H1 (cell line): ENCODE results near the gene STARD13. TPM values are rescaled to one million over a fixed set of nuclear protein-coding genes. Genes with fewer than 3 reads are reported as not detected.

Experiments
- CTCF ChIA-PET: fragments of 300-600 bp; sonication (Branson Sonifier 250); formaldehyde crosslinking; loops from one replicate; lab custom pipeline; 2021; ENCODE audit not compliant: partially characterized antibody; lab: Charles Lee
- POLR2A ChIA-PET: fragments of 300-600 bp; sonication (Branson Sonifier 250); formaldehyde crosslinking; loops from one replicate; lab custom pipeline; 2021; ENCODE audit warnings: inconsistent platforms; ENCODE audit not compliant: partially characterized antibody; lab: Charles Lee
- DNase-seq, 2 experiments: peaks; one replicate each; pipeline versions ENCODE4 v3.0.0 to v3.0.0-alpha.2; 2010 to 2022; ENCODE audit warnings: low spot score in 2 of 2, low read depth in 1 of 2, mixed read lengths in 1 of 2
- FAIRE-seq: peaks from 2 replicates; lab custom pipeline; 2011; peaks lifted over from hg19 to GRCh38; lab: Jason Lieb, UNC
- H2AFZ ChIP-seq: 2 replicates; pipeline ENCODE4 v1.8.1; 2012; ENCODE audit warnings: low read length, inconsistent platforms
- H2AK5ac ChIP-seq: 2 replicates; pipeline ENCODE4 v1.6.1; 2013; ENCODE audit warnings: low read depth, low read length
- H2BK120ac ChIP-seq: replicated peaks from 2 replicates; pipeline ENCODE3; 2013; ENCODE audit warnings: low read depth, low read length, inconsistent platforms
- H2BK12ac ChIP-seq: 2 replicates; pipeline ENCODE4 v1.6.1; 2013; ENCODE audit warnings: low read depth, low read length
- H2BK15ac ChIP-seq: 2 replicates; pipeline ENCODE4 v1.6.1; 2013; ENCODE audit warnings: low read length
- H2BK20ac ChIP-seq: 2 replicates; pipeline ENCODE4 v1.6.1; 2013; ENCODE audit warnings: low read length
- H2BK5ac ChIP-seq: 2 replicates; pipeline ENCODE4 v1.6.1; 2013; ENCODE audit warnings: low read depth, low read length
- H3K14ac ChIP-seq: 2 replicates; pipeline ENCODE4 v1.6.1; 2013; ENCODE audit warnings: inconsistent platforms; ENCODE audit not compliant: insufficient read length
- H3K18ac ChIP-seq: 2 replicates; pipeline ENCODE4 v1.6.1; 2013; ENCODE audit warnings: low read length; ENCODE audit errors: extremely low read depth
- H3K23ac ChIP-seq: 2 replicates; pipeline ENCODE4 v1.6.1; 2013; ENCODE audit warnings: inconsistent platforms; ENCODE audit not compliant: insufficient read length
- H3K23me2 ChIP-seq: 2 replicates; pipeline ENCODE4 v1.6.1; 2013; ENCODE audit warnings: low read depth, low read length
- H3K27ac ChIP-seq: 2 replicates; pipeline ENCODE4 v1.6.1; 2011; ENCODE audit warnings: low read depth, low read length, inconsistent platforms
- H3K27me3 ChIP-seq, 4 experiments: replicated peaks in 1 of 4; 1 replicate in 1 of 4; 2 replicates in 3 of 4; pipeline versions ENCODE4 v1.6.1 to v1.8.1; 2011 to 2013; ENCODE audit warnings: low read length in 3 of 4, mild to moderate bottlenecking in 3 of 4, inconsistent platforms in 2 of 4, mixed read lengths in 2 of 4, moderate library complexity in 1 of 4; ENCODE audit not compliant: control insufficient read depth in 3 of 4, insufficient read depth in 3 of 4; ENCODE audit errors: extremely low read depth in 1 of 4
- H3K36me3 ChIP-seq, 4 experiments: 2 replicates each; pipeline versions ENCODE4 v1.6.1 to v1.8.1; 2011 to 2013; ENCODE audit warnings: mild to moderate bottlenecking in 4 of 4, low read length in 3 of 4, moderate library complexity in 2 of 4, control low read depth in 1 of 4, inconsistent platforms in 1 of 4; ENCODE audit not compliant: insufficient read depth in 4 of 4, control insufficient read depth in 2 of 4
- H3K4ac ChIP-seq: replicated peaks from 2 replicates; pipeline ENCODE3; 2013; ENCODE audit warnings: low read length, low read depth, mixed read lengths, inconsistent platforms; ENCODE audit not compliant: insufficient read length
- H3K4me1 ChIP-seq, 4 experiments: replicated peaks in 1 of 4; 1 replicate in 1 of 4; 2 replicates in 3 of 4; pipeline versions ENCODE4 v1.6.1 to v1.8.1; 2011 to 2013; ENCODE audit warnings: low read length in 3 of 4, inconsistent platforms in 2 of 4, mixed read lengths in 1 of 4; ENCODE audit not compliant: insufficient read depth in 4 of 4, control insufficient read depth in 3 of 4
- H3K4me2 ChIP-seq, 2 experiments: 2 replicates each; pipeline versions ENCODE4 v1.6.1 to v1.8.1; 2011 to 2013; ENCODE audit warnings: low read depth in 2 of 2, low read length in 2 of 2, control low read depth in 1 of 2, inconsistent platforms in 1 of 2, mild to moderate bottlenecking in 1 of 2; ENCODE audit not compliant: insufficient read depth in 1 of 2
- H3K4me3 ChIP-seq, 4 experiments: fragments of 200-600, 300-600 bp in 1 of 4; sonication (generic), shearing (Covaris generic), sonication (Bioruptor Twin) in 1 of 4; 2 replicates each; pipeline versions ENCODE4 v1.5.1 to v1.8.1; 2011 to 2016; ENCODE audit warnings: low read length in 4 of 4, low read depth in 3 of 4, control low read depth in 2 of 4, inconsistent platforms in 2 of 4, mild to moderate bottlenecking in 2 of 4, mixed read lengths in 1 of 4, moderate library complexity in 1 of 4; ENCODE audit not compliant: insufficient read depth in 2 of 4; ENCODE audit errors: extremely low read depth in 1 of 4
- H3K56ac ChIP-seq: replicated peaks from 2 replicates; pipeline ENCODE3; 2013; ENCODE audit warnings: low read depth, mild to moderate bottlenecking, mixed read lengths, low read length, inconsistent platforms; ENCODE audit not compliant: insufficient read length
- H3K79me1 ChIP-seq: 2 replicates; pipeline ENCODE4 v1.6.1; 2013; ENCODE audit warnings: low read depth, low read length, control low read depth
- H3K79me2 ChIP-seq, 2 experiments: 2 replicates each; pipeline versions ENCODE4 v1.6.1 to v1.8.1; 2012 to 2013; ENCODE audit warnings: low read length in 2 of 2, mild to moderate bottlenecking in 2 of 2, inconsistent platforms in 1 of 2; ENCODE audit not compliant: insufficient read depth in 2 of 2, control insufficient read depth in 1 of 2
- H3K9ac ChIP-seq, 4 experiments: replicated peaks in 1 of 4; 1 replicate in 1 of 4; 2 replicates in 3 of 4; pipeline versions ENCODE4 v1.6.1 to v1.8.1; 2011 to 2013; ENCODE audit warnings: low read depth in 3 of 4, low read length in 3 of 4, control low read depth in 2 of 4, mild to moderate bottlenecking in 2 of 4, moderate library complexity in 2 of 4, inconsistent platforms in 1 of 4; ENCODE audit errors: extremely low read depth in 1 of 4
- H3K9me3 ChIP-seq, 2 experiments: 2 replicates each; pipeline versions ENCODE4 v1.6.1 to v1.8.1; 2012 to 2013; ENCODE audit warnings: mild to moderate bottlenecking in 2 of 2, moderate library complexity in 2 of 2, control low read depth in 1 of 2, inconsistent platforms in 1 of 2, low read depth in 1 of 2, low read length in 1 of 2, mixed read lengths in 1 of 2; ENCODE audit not compliant: insufficient read depth in 2 of 2
- H4K20me1 ChIP-seq, 2 experiments: replicated peaks in 1 of 2; 2 replicates each; pipeline versions ENCODE3 to v1.8.1; 2011 to 2013; ENCODE audit warnings: inconsistent platforms in 2 of 2, low read length in 2 of 2, mild to moderate bottlenecking in 1 of 2; ENCODE audit not compliant: insufficient read depth in 2 of 2, control insufficient read depth in 1 of 2
- H4K5ac ChIP-seq: 2 replicates; pipeline ENCODE4 v1.6.1; 2013; ENCODE audit warnings: low read length, low read depth, mixed read lengths, inconsistent platforms; ENCODE audit not compliant: insufficient read length
- H4K8ac ChIP-seq: 2 replicates; pipeline ENCODE4 v1.8.0; 2013; ENCODE audit warnings: mild to moderate bottlenecking, moderate library complexity, low read length, inconsistent platforms; ENCODE audit not compliant: insufficient read depth; ENCODE audit errors: extremely low read depth
- H4K91ac ChIP-seq: replicated peaks from 2 replicates; pipeline ENCODE3; 2013; ENCODE audit warnings: low read length, mixed read lengths, inconsistent platforms; ENCODE audit not compliant: insufficient read length
- GTF2F1 ChIP-seq: IDR thresholded peaks from 2 replicates; pipeline ENCODE4 v1.6.1; 2012; ENCODE audit warnings: low read depth, low read length, improper control_type of control experiment, borderline replicate concordance
- JUN ChIP-seq: IDR thresholded peaks from 2 replicates; pipeline ENCODE4 v1.6.1; 2011; ENCODE audit warnings: low read depth, mild to moderate bottlenecking, improper control_type of control experiment, low read length
- RAD21 ChIP-seq, 2 experiments: IDR thresholded peaks in 1 of 2; conservative IDR thresholded peaks in 1 of 2; 2 replicates each; pipeline ENCODE4 v1.6.1; 2011; ENCODE audit warnings: low read depth in 2 of 2, low read length in 2 of 2, improper control_type of control experiment in 1 of 2, inconsistent platforms in 1 of 2, mild to moderate bottlenecking in 1 of 2, moderate library complexity in 1 of 2
- RFX5 ChIP-seq: IDR thresholded peaks from 2 replicates; pipeline ENCODE4 v1.6.1; 2011; ENCODE audit warnings: low read depth, low read length, improper control_type of control experiment, borderline replicate concordance
- SP2 ChIP-seq: IDR thresholded peaks from 2 replicates; pipeline ENCODE4 v1.6.1; 2012; ENCODE audit warnings: mild to moderate bottlenecking, low read length, inconsistent platforms
- WGBS, 2 experiments: shearing (Covaris generic) in 1 of 2; methylation state at CpG; one replicate each; pipeline versions ENCODE4 v1.1.6 to v1.1.7; 2013 to 2015; ENCODE audit warnings: low lambda C conversion rate in 2 of 2, mixed read lengths in 2 of 2, inconsistent platforms in 1 of 2, low coverage in 1 of 2, missing lambda C conversion rate in 1 of 2; ENCODE audit not compliant: insufficient replicate concordance in 2 of 2, insufficient coverage in 1 of 2, insufficient read length in 1 of 2; ENCODE audit errors: extremely low coverage in 1 of 2, missing lambda C conversion rate in 1 of 2; 5-methylcytosine and 5-hydroxymethylcytosine counted together
- polyA plus RNA-seq, 7 experiments: library from polyadenylated mRNA; depleted of rRNA in 3 of 7; stranded (reverse) in 5 of 7; unstranded in 2 of 7; fragments of >200 nt in 5 of 7; fragments of 200-250 nt in 2 of 7; gene quantifications; 1 replicate in 5 of 7; 2 replicates in 1 of 7; 4 replicates in 1 of 7; pipeline versions ENCODE4 v1.2.1 to v1.2.3, GENCODE V29; 2011 to 2013; ENCODE audit warnings: missing spikeins in 2 of 7, mixed read lengths in 2 of 7
- total RNA-seq: library from RNA; stranded (reverse); fragmentation: NEBNext Ultra II Directional; extraction: Animal tissue kit (Norgen Biotek cat#: 25700); gene quantifications from 2 replicates; pipeline ENCODE4 v1.2.1, GENCODE V29; 2021
- TF ChIP-seq, protein P1 (sequence below): IDR thresholded peaks from 2 replicates; pipeline ENCODE4 v1.6.1; 2011; ENCODE audit warnings: low read depth, mild to moderate bottlenecking, low read length; ENCODE audit not compliant: insufficient read depth

The STARD13 gene
- total and polyA plus RNA-seq, 2 of the 8 experiments (the other 6 are each of a cell fraction or from before 2014, with no cell fraction given), result 0.82 to 2.9 TPM

DNA sequence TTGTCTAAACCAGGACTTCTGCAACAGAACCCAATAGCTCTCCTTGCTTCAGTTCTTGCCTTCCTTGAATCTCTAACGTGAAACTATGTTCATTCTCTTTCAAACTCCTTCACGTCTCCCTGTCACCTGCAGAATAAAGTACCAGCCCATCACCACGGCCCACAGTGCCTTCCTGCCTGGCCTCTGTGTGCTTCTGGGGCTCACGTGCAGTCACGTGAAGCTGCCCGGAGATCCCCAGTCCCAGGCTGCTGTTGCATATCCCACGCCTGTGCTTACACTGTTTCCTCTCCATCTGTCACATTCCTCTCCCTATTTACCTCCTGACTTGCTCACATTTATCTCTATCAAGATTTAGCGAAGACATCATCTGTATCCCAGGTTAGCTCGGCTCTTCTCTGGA, 102.8 kb downstream of the STARD13 start:
- no peak overlapping the region for H3K4ac ChIP-seq
- H3K18ac ChIP-seq, result no peak overlapping the region
- H2BK12ac ChIP-seq, result no peak overlapping the region
- POLR2A ChIA-PET, result no interaction called here
- no peak overlapping the region for H2BK20ac ChIP-seq
- no peak overlapping the region for H3K9ac ChIP-seq
- no peak for TF ChIP-seq SP2
- TF ChIP-seq RAD21 (IDR thresholded peaks at IDR 0.05 in 1 of 2, conservative IDR thresholded peaks at IDR 0.05 in 1 of 2; ENCODE audit: low read depth in 2 of 2, low read length in 2 of 2), result no peak
- TF ChIP-seq, protein P1, sequence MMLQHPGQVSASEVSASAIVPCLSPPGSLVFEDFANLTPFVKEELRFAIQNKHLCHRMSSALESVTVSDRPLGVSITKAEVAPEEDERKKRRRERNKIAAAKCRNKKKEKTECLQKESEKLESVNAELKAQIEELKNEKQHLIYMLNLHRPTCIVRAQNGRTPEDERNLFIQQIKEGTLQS, result no peak
- no peak for TF ChIP-seq JUN
- no peak for TF ChIP-seq GTF2F1
- no peak for TF ChIP-seq RFX5
- H4K91ac ChIP-seq, result no peak overlapping the region
- peaks cover 0 to 4% (median 2%) of the 10 kb centered on the region in 4 experiments; a peak in 4 of 7 replicates for H3K4me1 ChIP-seq
- H3K27ac ChIP-seq, result no peak overlapping the region
- no peaks in the 10 kb centered on the region for H3K79me1 ChIP-seq
- no peak overlapping the region for H2AK5ac ChIP-seq
- H3K27me3 ChIP-seq, result peaks cover 7 to 45% (median 16%) of the 10 kb centered on the region in 4 experiments; a peak in 6 of 7 replicates
- no peaks in the 10 kb centered on the region for H3K36me3 ChIP-seq
- CTCF ChIA-PET, result interaction anchor here (0.7 to 1.0 kb wide), 3 partner anchors 14 to 169 kb away, joined by 3 read pairs; no protein-coding TSS in a partner anchor
- 83% methylated on average over 9 of the region's 9 CpGs; no CpG with 5 or more reads in 1 of the 2 experiments for WGBS, 2 experiments
- H2BK120ac ChIP-seq, result no peak overlapping the region
- H3K9me3 ChIP-seq, result no peaks in the 10 kb centered on the region
- no peaks in the 10 kb centered on the region for H3K79me2 ChIP-seq
- DNase-seq (no peak), FAIRE-seq (no peak)
- peaks cover 0 to 2% of the 10 kb centered on the region in 2 experiments for H4K20me1 ChIP-seq
- H3K4me3 ChIP-seq, result no peak overlapping the region
- H3K56ac ChIP-seq, result no peak overlapping the region
- no peaks in the 10 kb centered on the region; the same call in 1 of the 2 replicates for H3K23me2 ChIP-seq
- no peak overlapping the region for H2AFZ ChIP-seq
- no peak overlapping the region for H2BK5ac ChIP-seq
- no peak overlapping the region for H3K4me2 ChIP-seq
- no peak overlapping the region for H2BK15ac ChIP-seq
- no peak overlapping the region for H3K23ac ChIP-seq
- no peak overlapping the region for H4K5ac ChIP-seq
- no peak overlapping the region for H4K8ac ChIP-seq
- no peak overlapping the region for H3K14ac ChIP-seq
